DMS153 treated with DMSO at 0.1 percent for 48 hours (cell line): Measurements from ENCODE around the gene HSPA1B.
"Not testable (repeated sequence)": the region's sequence is repeated elsewhere in the genome, so short reads cannot be mapped to it uniquely, and the experiment has no call there.

ENCODE experiments used
- DNase-seq: peaks from one replicate; lab custom pipeline; 2025; ENCODE audit not compliant: unreplicated experiment; lab: John Stamatoyannopoulos, UW

Gene HSPA1B

GRCh38 chr6:31827286-31828079 lies at the start of gene HSPA1B:
Gene HSPA1B, plus strand, starts transcription at chr6:31827738. Its CDS starts 213 bp downstream, at chr6:31827951.
- peak; percentile 98 for DNase-seq

GRCh38 chr6:31778193-31778592 lies 49.3 kb upstream of the HSPA1B start:
- DNase-seq: no peak

- no peak for DNase-seq
Observed at GRCh38 chr6:31778999-31779885, 48.3 kb upstream of the HSPA1B start.

- no peak for DNase-seq
Observed at GRCh38 chr6:31779908-31780307, 47.6 kb upstream of the HSPA1B start.

- DNase-seq: no peak
Observed at GRCh38 chr6:31780507-31781243, 46.9 kb upstream of the HSPA1B start.

GRCh38 chr6:31781244-31782125 lies 46.1 kb upstream of the HSPA1B start:
- no peak for DNase-seq

- no peak for DNase-seq
Observed at GRCh38 chr6:31782126-31782855, 45.2 kb upstream of the HSPA1B start.

GRCh38 chr6:31784098-31784925 lies 43.2 kb upstream of the HSPA1B start:
- DNase-seq: no peak

- DNase-seq: no peak
Observed at GRCh38 chr6:31785475-31785874, 42.1 kb upstream of the HSPA1B start.

- peak; percentile 14 for DNase-seq
Observed at GRCh38 chr6:31791324-31792089, 36.0 kb upstream of the HSPA1B start.

- no peak for DNase-seq
Observed at GRCh38 chr6:31792090-31792374, 35.5 kb upstream of the HSPA1B start.

- DNase-seq: no peak
Observed at GRCh38 chr6:31792761-31793171, 34.8 kb upstream of the HSPA1B start.

- DNase-seq: not testable (repeated sequence)
Observed at GRCh38 chr6:31793927-31794245, 33.7 kb upstream of the HSPA1B start.

- no peak for DNase-seq
Observed at GRCh38 chr6:31794294-31794865, 33.2 kb upstream of the HSPA1B start.

GRCh38 chr6:31794866-31795615 lies 32.5 kb upstream of the HSPA1B start:
- no peak for DNase-seq

- DNase-seq: peak; percentile 86
Observed at GRCh38 chr6:31795616-31796298, 31.8 kb upstream of the HSPA1B start, which contains the start of gene VARS1. Gene VARS1, minus strand, starts transcription at chr6:31795752. Its CDS starts 535 bp downstream, at chr6:31795217.

- DNase-seq: no peak
Observed at GRCh38 chr6:31796993-31797385, 30.5 kb upstream of the HSPA1B start.
